HG02763 (cell line): ENCODE measurements around the gene RNASE4.
"Not testable (repeated sequence)": the region's sequence is repeated elsewhere in the genome, so short reads cannot be mapped to it uniquely, and the experiment has no call there.

Experiments
- ATAC-seq: cut with Tn5 transposase; IDR thresholded peaks from one replicate; pipeline ENCODE4 v1.9.1; 2021; ENCODE audit warnings: mild to moderate bottlenecking, moderate library complexity; ENCODE audit not compliant: unreplicated experiment

RNASE4 gene

DNA sequence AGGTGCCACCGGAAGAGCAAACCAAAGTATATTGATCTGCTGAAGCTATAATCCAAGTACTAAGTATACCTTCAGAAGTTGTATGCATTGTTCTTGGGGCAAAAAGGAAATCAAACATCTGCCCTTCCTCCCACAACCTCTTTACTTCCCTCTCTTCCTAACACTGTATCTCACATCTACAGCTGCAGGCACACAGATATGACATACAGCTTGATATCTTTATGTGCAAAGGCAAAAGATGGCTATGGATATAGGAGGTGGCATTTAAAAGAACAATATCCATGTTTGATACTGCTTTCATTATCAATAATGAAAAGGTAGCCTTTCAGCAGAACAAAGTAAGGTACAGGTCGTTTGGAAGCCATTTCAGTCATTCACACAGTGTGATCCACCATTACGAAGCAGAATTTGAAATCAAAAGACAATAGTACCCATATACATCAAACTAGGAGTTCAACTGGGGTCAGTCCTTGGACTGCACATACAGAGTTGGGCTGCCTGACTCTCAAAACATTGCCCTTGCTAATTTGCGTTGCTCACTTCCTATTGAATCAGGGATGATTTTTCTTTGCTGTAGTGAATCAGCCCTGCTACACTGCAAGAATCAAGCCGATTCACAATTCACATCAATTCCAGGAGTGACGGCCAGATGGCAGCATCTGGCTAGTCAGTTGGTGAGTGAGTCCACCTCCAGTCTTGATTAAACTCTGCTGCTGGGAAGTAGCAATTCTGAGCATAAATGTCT lies 13.1 kb downstream of the RNASE4 start:
- no peak for ATAC-seq

DNA sequence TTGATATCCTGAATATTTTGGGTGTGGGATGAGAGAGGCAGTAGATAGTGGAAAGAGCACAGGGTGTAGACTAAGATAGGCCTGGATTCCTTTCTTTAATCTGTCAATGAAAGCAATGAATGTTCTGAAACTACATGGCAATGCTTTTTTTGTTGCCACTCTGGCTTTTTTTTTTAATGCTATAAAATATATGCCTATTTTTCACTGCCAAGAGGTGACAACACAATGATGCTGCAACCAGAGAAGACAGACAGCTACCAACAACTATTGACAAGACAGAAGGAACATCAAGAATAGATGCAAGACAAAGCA lies 13.6 kb downstream of the RNASE4 start:
- no peak for ATAC-seq

DNA sequence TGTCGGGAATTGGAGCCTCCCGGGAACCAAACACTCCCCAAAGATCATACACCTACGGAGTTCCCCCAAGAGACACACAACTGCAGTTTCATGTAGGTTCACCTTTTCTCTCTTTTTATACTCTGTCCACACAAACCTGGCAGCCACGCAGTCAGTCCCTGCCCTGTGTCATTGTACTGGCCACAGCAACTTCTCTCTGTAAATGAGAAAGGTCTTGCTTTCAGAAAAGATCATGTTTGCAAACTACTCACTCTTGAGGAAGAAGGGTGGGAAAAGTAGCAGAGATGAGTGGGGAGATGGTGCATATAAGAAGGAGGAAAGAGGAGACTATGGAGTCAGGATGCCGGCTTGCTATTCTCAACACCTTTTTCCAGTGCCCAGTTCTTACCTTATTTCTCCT lies 14.6 kb downstream of the RNASE4 start:
- no peak for ATAC-seq

DNA sequence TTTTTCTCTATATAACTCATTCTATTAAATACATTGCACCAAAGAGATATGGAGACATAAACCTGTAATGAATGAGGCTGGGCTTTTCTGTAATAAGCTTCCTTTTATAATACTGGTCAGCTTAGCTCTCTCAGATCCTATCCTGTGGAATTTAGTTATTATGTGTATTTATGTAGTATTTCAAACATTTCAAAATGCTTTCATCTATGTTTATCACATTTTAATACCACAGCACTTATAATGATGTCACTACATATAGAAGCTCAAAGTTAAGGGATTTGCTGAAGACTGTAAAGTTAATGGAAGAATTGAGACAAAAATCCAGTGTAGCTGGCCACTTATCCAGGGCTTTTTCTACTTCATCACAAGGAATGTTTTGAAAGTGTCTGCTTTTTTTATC lies 15.6 kb downstream of the RNASE4 start:
- ATAC-seq = no peak

DNA sequence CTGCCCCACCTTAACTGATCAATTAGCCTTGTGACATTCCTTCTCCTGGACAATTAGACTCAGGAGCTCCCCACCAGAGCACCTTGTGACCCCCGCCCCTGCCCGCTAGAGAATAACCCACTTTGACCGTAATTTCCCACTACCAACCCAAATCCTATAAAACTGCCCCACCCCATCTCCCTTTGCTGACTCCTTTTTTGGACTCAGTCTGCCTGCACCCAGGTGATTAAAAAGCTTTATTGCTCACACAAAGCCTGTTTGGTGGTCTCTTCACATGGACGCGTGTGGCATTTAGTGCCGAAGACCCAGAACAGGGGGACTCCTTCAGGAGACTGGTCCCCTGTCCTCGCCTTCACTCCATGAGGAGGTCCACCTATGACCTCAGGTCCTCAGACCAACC lies 16.6 kb downstream of the RNASE4 start:
- ATAC-seq = not testable (repeated sequence)

GRCh38 chr14:20706657-20707355 lies 22.4 kb downstream of the RNASE4 start:
- no peak for ATAC-seq

GRCh38 chr14:20707622-20708021 lies 23.3 kb downstream of the RNASE4 start:
- no peak for ATAC-seq

- no peak for ATAC-seq
These were observed 26.9 kb downstream of the RNASE4 start for GRCh38 chr14:20711261-20711660.

GRCh38 chr14:20711685-20712084 lies 27.3 kb downstream of the RNASE4 start:
- ATAC-seq = no peak

DNA sequence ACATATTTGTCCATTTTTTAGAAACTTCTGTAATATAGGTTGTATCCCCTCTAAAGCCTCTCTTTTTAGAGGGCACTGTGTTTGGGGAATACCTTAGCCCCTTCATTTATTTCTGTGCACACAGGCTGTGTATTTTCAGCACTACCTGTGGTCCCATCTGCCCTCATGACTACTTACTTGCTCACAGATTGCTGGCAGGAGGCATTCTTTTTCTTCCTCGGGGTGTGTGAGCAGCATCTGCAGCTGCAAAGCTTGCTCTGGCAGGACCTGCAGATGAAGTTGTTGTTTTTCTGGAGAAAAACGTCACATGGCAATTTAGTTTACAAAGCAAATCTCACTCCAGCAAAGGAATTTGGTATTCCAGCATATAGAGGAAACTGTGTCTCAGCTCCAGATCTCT lies 28.5 kb downstream of the RNASE4 start:
- ATAC-seq = no peak

DNA sequence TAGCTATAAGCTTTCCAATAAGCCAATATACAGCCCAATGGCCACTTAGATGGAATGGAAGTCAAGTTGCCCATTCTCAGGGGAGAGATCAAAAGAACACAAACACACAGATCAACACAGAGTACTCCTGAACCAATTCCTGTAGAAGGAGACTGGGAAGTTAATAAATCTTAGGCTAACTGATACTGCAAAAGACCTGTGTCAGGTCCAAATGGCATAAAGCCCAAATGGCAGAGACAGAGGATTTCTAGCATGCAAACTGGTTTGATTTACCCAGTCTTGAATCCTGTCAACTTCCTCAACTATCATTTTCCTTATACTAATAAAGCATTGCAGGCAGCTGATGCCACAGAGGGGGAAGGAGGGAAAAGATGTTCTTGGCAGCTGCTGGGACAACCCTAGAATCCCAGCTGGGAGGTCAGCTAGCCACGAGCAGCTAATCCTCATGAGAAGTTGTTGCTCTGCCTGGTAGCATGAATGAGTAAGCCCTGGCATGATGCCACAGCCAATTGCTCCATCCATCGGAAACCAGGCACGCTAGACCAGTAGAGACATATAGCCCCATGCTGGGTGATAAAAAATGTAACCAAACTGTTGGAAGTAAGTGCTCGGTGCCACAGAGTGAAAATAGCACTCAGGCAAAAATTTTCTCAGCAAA lies 30.4 kb downstream of the RNASE4 start:
- no peak for ATAC-seq

DNA sequence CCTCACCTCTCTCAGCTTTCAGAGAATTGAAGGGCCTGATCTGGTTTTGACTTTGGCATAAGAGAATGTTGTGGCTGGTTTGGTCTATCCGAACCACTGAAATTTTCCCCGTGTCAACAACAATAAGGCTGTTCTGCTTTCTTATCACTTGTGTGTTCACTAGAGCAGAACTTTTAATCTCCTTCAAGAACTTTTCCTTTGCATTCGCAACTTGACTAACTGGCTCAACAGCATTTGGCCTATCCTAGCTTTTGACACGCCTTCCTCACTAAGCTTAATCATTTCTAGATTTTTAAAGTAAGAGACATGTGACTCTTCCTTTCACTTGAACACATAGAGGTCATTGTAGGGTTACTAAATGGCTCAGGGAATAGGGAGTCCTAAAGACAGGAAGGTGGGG lies 35.4 kb downstream of the RNASE4 start:
- ATAC-seq = no peak

GRCh38 chr14:20720741-20721140 lies 36.4 kb downstream of the RNASE4 start:
- no peak for ATAC-seq

DNA sequence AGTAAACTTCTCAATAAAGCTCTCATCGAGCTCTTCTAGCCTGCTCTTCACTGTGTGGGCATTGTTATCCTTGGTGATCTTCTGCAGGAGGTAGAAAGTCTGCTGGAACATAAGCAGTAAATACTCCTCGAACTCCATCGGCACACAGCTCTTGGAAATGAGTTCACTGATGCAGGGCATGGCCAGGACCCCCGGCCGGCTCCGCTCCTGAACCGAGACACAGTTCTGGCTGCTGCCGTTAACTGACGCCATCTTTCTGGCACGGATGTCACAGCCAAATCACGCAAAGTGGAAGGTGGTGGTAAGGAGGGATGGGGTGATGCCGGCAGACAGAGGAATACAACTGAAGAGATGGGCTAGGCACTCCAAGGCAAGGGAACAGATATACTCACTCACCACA lies 37.7 kb downstream of the RNASE4 start:
- ATAC-seq = no peak

GRCh38 chr14:20723488-20723887 lies 39.1 kb downstream of the RNASE4 start:
- no peak for ATAC-seq

DNA sequence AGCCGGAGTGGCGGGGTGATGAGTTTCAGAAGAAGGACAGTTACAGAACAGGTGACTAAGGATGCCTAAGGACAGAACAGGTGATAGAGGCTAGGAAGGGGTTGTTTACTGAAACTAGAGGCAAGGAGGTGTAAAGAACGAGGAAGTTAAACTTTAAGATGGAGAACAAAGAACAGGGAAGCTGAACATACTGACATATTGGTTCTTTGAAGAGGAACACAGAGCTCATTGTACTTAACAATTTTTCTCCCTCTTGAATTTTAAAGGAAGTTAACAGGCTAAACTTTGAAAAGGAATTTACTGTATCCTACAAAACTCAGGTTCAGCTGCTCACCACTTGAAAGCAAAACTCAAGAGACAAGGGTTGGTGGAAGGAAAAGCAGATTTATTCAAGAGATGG lies 41.8 kb downstream of the RNASE4 start:
- not testable (repeated sequence) for ATAC-seq

- ATAC-seq = no peak
These were observed 42.2 kb downstream of the RNASE4 start for GRCh38 chr14:20726531-20726930.

- ATAC-seq = no peak
These were observed 46.5 kb downstream of the RNASE4 start for GRCh38 chr14:20730891-20731290.

GRCh38 chr14:20732477-20732876 lies 48.1 kb downstream of the RNASE4 start:
- ATAC-seq = no peak

DNA sequence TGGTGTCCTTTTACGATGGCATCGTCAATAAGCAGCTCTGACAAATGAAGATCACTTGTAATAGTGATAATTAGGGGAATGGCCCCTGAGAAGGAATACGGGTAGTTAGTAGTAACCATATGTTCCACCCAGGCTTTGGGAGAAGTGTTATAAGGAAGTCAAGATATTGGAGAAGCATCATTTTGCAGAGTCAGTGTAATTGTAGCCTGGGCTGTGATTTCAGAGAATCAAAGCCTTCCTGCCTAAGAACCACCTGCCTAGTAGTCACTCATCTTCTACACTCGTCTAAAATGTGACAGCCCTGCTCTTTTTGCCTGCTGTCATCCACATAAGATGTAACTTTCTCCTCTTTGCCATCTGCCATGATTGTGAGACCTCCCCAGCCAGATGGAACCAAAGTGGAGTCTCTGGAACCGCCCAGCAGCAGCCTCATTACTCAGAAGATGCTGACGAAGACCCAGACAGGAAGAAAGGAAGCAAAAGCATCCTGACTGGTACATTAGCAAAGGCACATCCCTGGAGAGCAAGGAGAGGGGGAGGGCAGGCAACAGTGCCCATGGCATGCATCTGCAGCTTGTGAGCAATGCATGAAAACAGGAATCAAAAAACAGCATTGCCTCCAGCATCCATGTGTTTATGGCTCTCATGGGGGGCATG lies 48.7 kb downstream of the RNASE4 start:
- no peak for ATAC-seq

DNA sequence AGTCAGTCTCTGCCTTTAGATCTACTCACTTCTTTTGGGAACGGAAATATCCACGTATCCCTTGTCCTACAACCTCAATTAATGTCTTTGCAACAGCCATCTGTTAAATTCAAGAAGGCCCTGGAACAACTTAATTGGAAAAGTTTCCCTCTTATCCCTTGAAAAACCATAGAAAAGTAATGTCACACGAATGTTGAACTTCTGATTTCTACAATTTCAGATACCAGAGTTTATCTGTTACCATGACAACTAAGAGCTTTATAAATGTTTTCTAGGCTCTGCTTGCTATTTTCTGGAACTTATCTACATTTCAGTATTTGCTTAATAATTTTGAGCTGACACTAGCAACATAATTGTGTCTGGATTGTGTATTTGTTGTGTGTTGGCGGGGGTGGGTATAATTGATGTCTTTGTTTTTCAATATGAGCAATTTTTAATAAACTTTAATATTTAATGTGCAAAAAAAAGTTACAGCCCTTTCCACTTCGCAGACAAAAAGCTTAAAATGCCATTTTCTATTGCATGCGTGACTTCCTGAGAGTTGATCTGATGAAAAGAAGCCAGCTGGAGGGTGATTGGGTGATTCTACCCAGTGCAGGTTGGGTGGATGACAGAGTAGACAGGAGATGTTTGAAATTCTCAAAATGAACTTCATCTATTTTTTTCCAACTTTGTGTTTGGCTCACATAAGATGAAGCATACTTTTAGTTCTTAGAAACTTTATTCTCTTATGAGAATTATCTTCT lies 49.5 kb downstream of the RNASE4 start:
- ATAC-seq = no peak
